Left colon (tissue), 2 donors: ENCODE data around the gene YPEL2. TPM values are rescaled to one million over a fixed set of nuclear protein-coding genes. Genes with fewer than 3 reads are reported as not detected.

Source experiments
- ATAC-seq: fragments of 200-7000 bp; cut with Tn5 transposase; one replicate; pipeline ENCODE4 v1.9.1; 2020; ENCODE audit warnings: mild to moderate bottlenecking, moderate library complexity
- DNase-seq, 2 donors: peaks; one replicate each; pipeline ENCODE4 v3.0.0-alpha.2; 2020
- intact Hi-C, 2 donors: fragments of 100-400 bp; cut with DNase I in 1 of 2; cut with micrococcal nuclease in 1 of 2; formaldehyde crosslinking; loops; one replicate each; pipeline versions ENCODE4 v1.11.2 to v1.14.0; 2022; cut with DNase I, micrococcal nuclease
- microRNA-seq, 2 donors: library from miRNA; unstranded; fragments of <30 nt; microRNA quantifications; one replicate each; pipeline versions ENCODE4 v1.1.0 to v1.2.0, GENCODE V29; 2020
- total RNA-seq, 2 donors: library from RNA; stranded (reverse); fragmentation: NEBNext Ultra II Directional; extraction: Animal tissue kit (Norgen Biotek cat#: 25700); gene quantifications; one replicate each; pipeline ENCODE4 v1.2.1, GENCODE V29; 2021
- donor health status: DM: no; HTN: no; CAD: no.
- donor health status: DM: yes; HTN: yes; CAD: no.

The YPEL2 gene
- total RNA-seq, 2 donors from 2014 or later = 25.8 to 27.2 TPM

DNA sequence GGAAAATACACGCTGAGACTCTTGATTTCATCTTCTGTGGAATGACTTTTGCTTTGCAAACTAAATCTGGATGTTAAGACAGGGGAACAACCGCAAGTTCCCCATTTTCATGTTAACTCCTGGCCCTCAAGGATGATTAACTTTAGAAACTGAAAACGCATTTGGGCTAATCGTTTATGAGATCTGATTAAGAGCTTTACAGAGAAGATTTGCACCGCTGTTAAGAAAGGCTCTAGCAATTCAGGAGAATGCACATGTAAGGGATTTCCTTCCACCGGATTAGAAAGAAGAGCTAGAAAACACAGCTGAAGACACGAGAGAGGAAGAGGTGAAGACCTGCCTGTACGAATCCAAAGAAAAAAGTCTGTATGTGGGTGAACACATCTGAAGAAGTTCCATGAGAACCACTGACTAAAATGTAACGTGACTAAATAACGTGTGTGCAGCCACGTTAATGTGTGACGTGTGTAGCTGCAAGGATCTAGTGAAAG, 106.4 kb downstream of the YPEL2 start:
- intact Hi-C loops = loop anchor here in 1 of 2 donors (5.0 kb wide), 1 partner anchor 111 kb away; no protein-coding TSS in a partner anchor
- ATAC-seq (no peak), DNase-seq (no peak)

- no peak for DNase-seq
- intact Hi-C loops = loop anchor here in 1 of 2 donors (5.0 kb wide), 1 partner anchor 112 kb away; no protein-coding TSS in a partner anchor
- no peak for ATAC-seq
Measured at GRCh38 chr17:59439262-59439661, 107.8 kb downstream of the YPEL2 start.

DNA sequence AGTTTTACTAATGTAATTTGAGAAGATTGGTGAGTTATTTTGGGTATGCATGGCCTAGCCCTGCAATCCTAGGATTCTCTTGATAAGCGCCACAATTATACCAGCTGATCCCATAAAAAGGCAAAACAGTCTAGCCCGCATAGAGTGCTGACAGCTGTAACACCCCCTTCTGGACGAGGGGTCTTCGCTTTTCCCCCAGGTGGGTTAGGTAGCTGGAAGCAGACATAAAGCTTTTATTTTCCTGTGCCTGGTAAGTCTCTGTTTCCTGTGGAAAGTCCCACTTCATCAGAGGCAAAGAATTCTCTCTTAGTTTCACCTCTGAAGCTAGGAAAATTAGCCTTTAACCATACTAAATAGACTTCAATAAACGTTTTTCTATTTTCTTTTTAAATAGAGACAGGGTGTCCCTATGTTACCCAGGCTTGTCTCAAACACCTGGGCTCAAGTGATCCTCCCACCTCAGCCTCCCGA, 108.3 kb downstream of the YPEL2 start:
- no peak for DNase-seq
- intact Hi-C loops = loop anchor here (5.0 kb wide), 2 partner anchors 112 to 127 kb away; no protein-coding TSS in a partner anchor
- ATAC-seq = no peak

DNA sequence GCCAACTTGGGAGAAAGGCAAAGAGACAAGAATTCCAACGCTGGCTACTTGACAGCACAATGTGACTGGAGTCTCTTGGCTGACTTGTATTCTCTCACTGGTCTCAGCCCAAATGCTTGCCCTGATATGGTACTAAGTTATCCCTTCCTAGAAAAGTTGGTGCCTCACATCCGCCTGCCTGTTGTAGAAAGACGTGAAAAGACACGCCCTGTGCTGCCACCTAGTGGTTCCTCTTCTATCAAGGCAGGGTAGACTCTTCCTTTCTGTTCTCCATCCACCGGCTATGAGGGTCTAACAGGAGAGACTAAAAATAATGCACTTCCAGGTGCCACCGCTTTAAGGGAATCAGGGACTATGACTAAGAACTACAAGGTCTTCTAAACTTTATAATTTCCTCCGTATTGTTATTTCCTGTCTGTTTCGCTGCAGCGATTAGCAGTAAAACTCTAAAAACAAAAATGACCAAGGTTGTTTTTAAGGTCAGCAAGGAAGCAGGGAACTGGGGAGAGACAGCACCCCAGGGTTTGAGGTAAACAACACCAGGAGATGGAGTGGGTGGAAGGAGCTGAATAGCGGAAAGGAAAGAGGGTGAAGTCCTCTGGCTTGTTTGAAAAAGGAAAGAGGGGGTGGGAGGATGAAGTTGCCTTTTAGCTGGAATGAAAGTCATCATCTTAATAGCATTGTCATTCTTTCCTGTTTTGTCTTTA, 109.5 kb downstream of the YPEL2 start:
- intact Hi-C loops = loop anchor here in 1 of 2 donors (5.0 kb wide), 2 partner anchors 114 to 129 kb away; no protein-coding TSS in a partner anchor
- DNase-seq (peak; percentile 87 to 96), ATAC-seq (peak; percentile 97)

GRCh38 chr17:59441464-59442096, 110.1 kb downstream of the YPEL2 start:
- no peak for ATAC-seq
- DNase-seq = no peak
- intact Hi-C loops = loop anchor here in 1 of 2 donors (5.0 kb wide), 2 partner anchors 114 to 129 kb away; no protein-coding TSS in a partner anchor

GRCh38 chr17:59443106-59443505, 111.7 kb downstream of the YPEL2 start:
- intact Hi-C loops = loop anchor here in 1 of 2 donors (5.0 kb wide), 2 partner anchors 116 to 131 kb away; no protein-coding TSS in a partner anchor
- no peak for ATAC-seq
- no peak for DNase-seq

Small RNA genes lying within 50 kb of the gene (microRNA-seq; reads per million reads assigned to microRNA genes)
- 0.53 to 1.4 reads per million in 2 donors for gene MIR4729

Other genes with a start within 250 kb of the YPEL2 start
- gene TRIM37, start 224.8 kb upstream of the YPEL2 start, total RNA-seq = 10 to 100 TPM; 13.6 to 16.4 TPM
- gene SKA2, start 176.5 kb upstream of the YPEL2 start, total RNA-seq = 10 to 100 TPM; 17.4 to 24.4 TPM
- gene PRR11, start 175.9 kb upstream of the YPEL2 start, total RNA-seq = 1 to 10 TPM; 2.9 to 8.4 TPM
- gene SMG8, start 121.6 kb upstream of the YPEL2 start, total RNA-seq = 1 to 10 TPM; 5.6 to 9.5 TPM
- 1 to 10 TPM; 3.9 TPM for gene GDPD1, start 111.1 kb upstream of the YPEL2 start, total RNA-seq
- 10 to 100 TPM; 14.1 to 19.6 TPM for gene DHX40, start 234.0 kb downstream of the YPEL2 start, total RNA-seq